ENCODE results near the gene CBFB. TPM values are rescaled to one million over a fixed set of nuclear protein-coding genes. Genes with fewer than 3 reads are reported as not detected.

Gene CBFB
- total RNA-seq, 1 experiment from 2014 or later = 76.3 TPM

- Histone ChIP-seq H4K91ac (ENCODE audit: insufficient read length, low read depth, low read length) (no peak overlapping the region), H3T11ph (ENCODE audit: low read length) (no peak overlapping the region), H2AFZ (ENCODE audit: low read length) (no peak overlapping the region), H3K9me3 (ENCODE audit: control insufficient read depth, low read depth, low read length) (no peaks in the 10 kb centered on the region), H3K27me3 (ENCODE audit: insufficient read depth, low read length) (no peaks in the 10 kb centered on the region), H3K56ac (ENCODE audit: insufficient read length, low read depth, low read length) (no peak overlapping the region), H2BK20ac (ENCODE audit: low read depth, low read length, poor library complexity, severe bottlenecking) (no peak overlapping the region), H3K79me2 (ENCODE audit: insufficient read depth, low read length) (no peaks in the 10 kb centered on the region; the same call in 1 of the 2 replicates), H2AK5ac (ENCODE audit: insufficient read length, low read length) (no peak overlapping the region), H4K8ac (replicated peaks; ENCODE audit: insufficient read length, low read depth, low read length) (no peak overlapping the region), H4K5ac (ENCODE audit: insufficient read length, low read depth, low read length) (no peak overlapping the region), H4K20me1 (ENCODE audit: control insufficient read depth, insufficient read depth, insufficient read length) (no peaks in the 10 kb centered on the region), H2BK12ac (ENCODE audit: insufficient read length, low read depth, low read length) (no peak overlapping the region), H3K18ac (ENCODE audit: insufficient read length, low read depth, low read length) (no peak overlapping the region), H2BK15ac (ENCODE audit: low read depth, low read length) (no peak overlapping the region), H3K14ac (ENCODE audit: insufficient read depth, low read length) (no peak overlapping the region), H3K4me2 (ENCODE audit: insufficient read depth, insufficient read length, low read length) (no peak overlapping the region), H3K4me1 (ENCODE audit: insufficient read depth, low read length) (no peaks in the 10 kb centered on the region), H3K9ac (ENCODE audit: extremely low read depth, insufficient read length, low read length) (no peak overlapping the region), H2BK120ac (ENCODE audit: low read depth, low read length, poor library complexity, severe bottlenecking) (no peak overlapping the region), H3K79me1 (ENCODE audit: insufficient read depth, low read depth, low read length, poor library complexity, severe bottlenecking) (no peaks in the 10 kb centered on the region), H3K23me2 (ENCODE audit: insufficient read length, low read depth, low read length, poor library complexity, severe bottlenecking) (no peaks in the 10 kb centered on the region), H2BK5ac (ENCODE audit: insufficient read length, low read length) (no peak overlapping the region), H3K4ac (ENCODE audit: low read depth, low read length) (no peak overlapping the region), H3K27ac (ENCODE audit: insufficient read length, low read depth, low read length) (no peak overlapping the region), H3K23ac (ENCODE audit: insufficient read length, low read depth, low read length) (no peak overlapping the region)
- no CpG with 5 or more reads among the region's 2 CpGs for WGBS (ENCODE audit: extremely low coverage, insufficient read length, low lambda C conversion rate)
- Mint-ChIP-seq H3K4me1 (peaks cover 10 to 15% of the 10 kb centered on the region in 2 experiments), H3K27me3 (ENCODE audit: low read depth) (no peaks in the 10 kb centered on the region), H3K27ac (no peak overlapping the region), H3K9me3 (no peaks in the 10 kb centered on the region), H3K4me3 (no peak overlapping the region), H3K36me3 (ENCODE audit: insufficient read depth in 1 of 3, low read depth in 3 of 3) (peaks cover 0 to 39% (median 12%) of the 10 kb centered on the region in 3 experiments; a peak in 4 of 7 replicates)
- no peak for DNase-seq
- TF ChIP-seq CTCF (conservative IDR thresholded peaks at IDR 0.05) = no peak
Measured at GRCh38 chr16:67040166-67040565, 11.2 kb downstream of the CBFB start.
